Forelimb muscle (tissue), 1 donor: Measurements from ENCODE around the gene DPP10. TPM values are rescaled to one million over a fixed set of nuclear protein-coding genes. Genes with fewer than 3 reads are reported as not detected.
"Not testable (repeated sequence)": the region's sequence is repeated elsewhere in the genome, so short reads cannot be mapped to it uniquely, and the experiment has no call there.

Experiments used
- DNase-seq: peaks from one replicate; pipeline ENCODE4 v3.0.0-alpha.2; 2013; ENCODE audit warnings: low read depth
- polyA plus RNA-seq: library from polyadenylated mRNA; unstranded; fragments of 120-200 nt; gene quantifications from one replicate; pipeline ENCODE4 v1.2.1, GENCODE V29; 2013; ENCODE audit not compliant: insufficient read length

The DPP10 gene
- 0.32 TPM for polyA plus RNA-seq

GRCh38 chr2:114442510-114442909 lies at the start of gene DPP10:
DPP10 (plus strand) TSS chr2:114442641.
- DNase-seq, result peak; percentile 14

- DNase-seq, result no peak
Observed at GRCh38 chr2:114400890-114401289, 41.6 kb upstream of the DPP10 start.

- DNase-seq, result no peak
Observed at GRCh38 chr2:114405247-114406116, 37.0 kb upstream of the DPP10 start.

- no peak for DNase-seq
Observed at GRCh38 chr2:114406347-114406746, 36.1 kb upstream of the DPP10 start.

GRCh38 chr2:114407353-114407752 lies 35.1 kb upstream of the DPP10 start:
- DNase-seq, result not testable (repeated sequence)

- DNase-seq, result no peak
Observed at GRCh38 chr2:114421781-114422180, 20.7 kb upstream of the DPP10 start.

- DNase-seq, result no peak
Observed at GRCh38 chr2:114424699-114425098, 17.7 kb upstream of the DPP10 start.

- DNase-seq, result no peak
Observed at GRCh38 chr2:114426756-114427155, 15.7 kb upstream of the DPP10 start.

- DNase-seq, result no peak
Observed at GRCh38 chr2:114436329-114436728, 6.1 kb upstream of the DPP10 start.

GRCh38 chr2:114446571-114446970 lies 4.1 kb downstream of the DPP10 start:
- no peak for DNase-seq

GRCh38 chr2:114450639-114451038 lies 8.2 kb downstream of the DPP10 start:
- no peak for DNase-seq

- no peak for DNase-seq
Observed at GRCh38 chr2:114456566-114456965, 14.1 kb downstream of the DPP10 start.

- DNase-seq, result no peak
Observed at GRCh38 chr2:114457956-114458355, 15.5 kb downstream of the DPP10 start.

- no peak for DNase-seq
Observed at GRCh38 chr2:114461116-114461515, 18.7 kb downstream of the DPP10 start.

GRCh38 chr2:114464961-114465706 lies 22.7 kb downstream of the DPP10 start:
- DNase-seq, result no peak

GRCh38 chr2:114468343-114468742 lies 25.9 kb downstream of the DPP10 start:
- DNase-seq, result no peak

GRCh38 chr2:114472246-114472645 lies 29.8 kb downstream of the DPP10 start:
- no peak for DNase-seq

GRCh38 chr2:114472726-114473125 lies 30.3 kb downstream of the DPP10 start:
- DNase-seq, result no peak

GRCh38 chr2:114488841-114489530 lies 46.5 kb downstream of the DPP10 start:
- DNase-seq, result peak; percentile 63

- DNase-seq, result no peak
Observed at GRCh38 chr2:114495046-114495445, 52.6 kb downstream of the DPP10 start.

- DNase-seq, result no peak
Observed at GRCh38 chr2:114496959-114497358, 54.5 kb downstream of the DPP10 start.

GRCh38 chr2:114499101-114499500 lies 56.7 kb downstream of the DPP10 start:
- no peak for DNase-seq
